HepG2 (cell line): ENCODE data around the gene KDM7A. TPM values are rescaled to one million over a fixed set of nuclear protein-coding genes. Genes with fewer than 3 reads are reported as not detected.

Experiments used
- ATAC-seq: fragments of 200-7000 bp; cut with Tn5 transposase; 3 replicates; pipeline ENCODE4 v1.9.1; 2020; ENCODE audit warnings: mild to moderate bottlenecking, moderate library complexity
- BruUV-seq: library from RNA; stranded (reverse); fragments of 400-500 nt; replicated peaks from 2 replicates; lab custom pipeline; 2021; lab: Mats Ljungman, UMichigan
- CTCF ChIA-PET: fragments of 300-600 bp; formaldehyde crosslinking; extraction: SDS; loops from one replicate; lab custom pipeline; 2021; ENCODE audit warnings: low total read pairs, inconsistent platforms, low intra/inter-chr PET ratio; lab: Yijun Ruan, JAX
- POLR2A ChIA-PET: fragments of 350-600 bp; sonication (Branson Sonifier 250); formaldehyde crosslinking; loops from one replicate; lab custom pipeline; 2020; ENCODE audit warnings: antibody characterized with exemption, inconsistent platforms; lab: Yijun Ruan, JAX
- DNase-seq: peaks from one replicate; pipeline ENCODE4 v3.0.0-alpha.2; 2015; ENCODE audit warnings: low spot score
- FAIRE-seq: peaks from 3 replicates; lab custom pipeline; 2011; peaks lifted over from hg19 to GRCh38; lab: Jason Lieb, UNC
- H2AFZ ChIP-seq: one replicate; pipeline ENCODE4 v1.6.1; 2011; ENCODE audit warnings: low read length, inconsistent platforms
- H3K27ac ChIP-seq: fragments of 300-600 bp; 3 replicates; pipeline ENCODE4 v1.8.0; 2011; ENCODE audit warnings: mixed run types, mild to moderate bottlenecking, mixed read lengths, low read length, inconsistent platforms; ENCODE audit not compliant: insufficient read depth; ENCODE audit errors: extremely low read length
- H3K27me3 ChIP-seq, 2 experiments: fragments of 200-600 bp in 1 of 2; 2 replicates in 1 of 2; 3 replicates in 1 of 2; pipeline versions ENCODE4 v1.6.0 to v1.8.0; 2011; ENCODE audit warnings: low read length in 2 of 2, mild to moderate bottlenecking in 2 of 2, moderate library complexity in 2 of 2, inconsistent platforms in 1 of 2; ENCODE audit not compliant: insufficient read depth in 2 of 2, control insufficient read depth in 1 of 2
- H3K36me3 ChIP-seq, 2 experiments: fragments of 200-600 bp in 1 of 2; replicated peaks in 1 of 2; 2 replicates in 1 of 2; 3 replicates in 1 of 2; pipeline versions ENCODE4 v1.5.1 to v1.8.0; 2011; ENCODE audit warnings: low read length in 2 of 2, inconsistent platforms in 1 of 2; ENCODE audit not compliant: insufficient read depth in 2 of 2, control insufficient read depth in 1 of 2
- H3K4me1 ChIP-seq: 2 replicates; pipeline ENCODE4 v1.5.1; 2012; ENCODE audit warnings: low read length, inconsistent platforms; ENCODE audit not compliant: insufficient read depth
- H3K4me2 ChIP-seq: 2 replicates; pipeline ENCODE4 v1.6.0; 2011; ENCODE audit warnings: low read depth, low read length, inconsistent platforms
- H3K4me3 ChIP-seq, 3 experiments: fragments of 200-600 bp in 1 of 3; sonication (generic), shearing (Covaris generic) in 1 of 3; replicated peaks in 1 of 3; 2 replicates each; pipeline ENCODE4 v1.5.1; 2011 to 2016; ENCODE audit warnings: low read length in 3 of 3, inconsistent platforms in 2 of 3, low read depth in 2 of 3, mild to moderate bottlenecking in 2 of 3, control low read depth in 1 of 3, mixed read lengths in 1 of 3; ENCODE audit not compliant: insufficient read depth in 1 of 3
- H3K79me2 ChIP-seq: one replicate; pipeline ENCODE4 v1.6.1; 2011; ENCODE audit warnings: low read length, inconsistent platforms; ENCODE audit not compliant: insufficient read depth
- H3K9ac ChIP-seq: 2 replicates; pipeline ENCODE4 v1.6.0; 2011; ENCODE audit warnings: mild to moderate bottlenecking, low read depth, low read length, inconsistent platforms; ENCODE audit not compliant: insufficient read depth
- H3K9me3 ChIP-seq: 2 replicates; pipeline ENCODE4 v1.5.1; 2012; ENCODE audit warnings: mild to moderate bottlenecking, low read length
- H4K20me1 ChIP-seq: 2 replicates; pipeline ENCODE4 v1.6.0; 2011; ENCODE audit warnings: inconsistent platforms, mild to moderate bottlenecking, low read length, moderate library complexity; ENCODE audit not compliant: insufficient read depth
- ATF7-NPFF ChIP-seq: sonication (generic); formaldehyde crosslinking; IDR thresholded peaks from 2 replicates; pipeline ENCODE4 v1.8.1; 2023; ENCODE audit warnings: mild to moderate bottlenecking, low read depth, missing genetic modification reagents, moderate library complexity
- GATAD1 ChIP-seq: IDR thresholded peaks from 2 replicates; pipeline ENCODE4 v1.6.1; 2016; ENCODE audit warnings: missing genetic modification reagents, missing compliant biosample characterization
- GTF3A ChIP-seq: sonication (generic); formaldehyde crosslinking; conservative IDR thresholded peaks from 2 replicates; pipeline ENCODE4 v1.4.0; 2020; ENCODE audit warnings: mild to moderate bottlenecking, missing genetic modification reagents
- NFIB ChIP-seq: sonication (generic); formaldehyde crosslinking; IDR thresholded peaks from 2 replicates; pipeline ENCODE4 v1.9.0; 2021; ENCODE audit warnings: missing genetic modification reagents, mild to moderate bottlenecking, borderline replicate concordance
- NONO ChIP-seq, 2 experiments: fragments of 450-650 bp in 1 of 2; sonication (generic) in 1 of 2; formaldehyde crosslinking in 1 of 2; IDR thresholded peaks in 1 of 2; conservative IDR thresholded peaks in 1 of 2; 2 replicates each; pipeline versions ENCODE4 v1.6.1 to v1.8.0; 2017 to 2022; ENCODE audit warnings: mild to moderate bottlenecking in 1 of 2, missing genetic modification reagents in 1 of 2, moderate library complexity in 1 of 2
- SP4 ChIP-seq: sonication (generic); formaldehyde crosslinking; IDR thresholded peaks from 2 replicates; pipeline ENCODE4 v1.8.1; 2023; ENCODE audit warnings: mild to moderate bottlenecking, missing genetic modification reagents
- TGIF2 ChIP-seq: IDR thresholded peaks from 2 replicates; pipeline ENCODE4 v1.6.1; 2016; ENCODE audit warnings: control low read depth, missing compliant biosample characterization
- ZNF720 ChIP-seq: sonication (generic); formaldehyde crosslinking; IDR thresholded peaks from 2 replicates; pipeline ENCODE4 v1.4.0; 2020; ENCODE audit warnings: missing genetic modification reagents
- WGBS: methylation state at CpG from one replicate; pipeline ENCODE4 v1.1.6; 2017; ENCODE audit warnings: low lambda C conversion rate; 5-methylcytosine and 5-hydroxymethylcytosine counted together
- in situ Hi-C: cut with HindIII; loops from 2 replicates; pipeline ENCODE4 v1.10.0; 2017; ENCODE audit warnings: low pct_unique_long_range_greater_than_20kb; ENCODE audit not compliant: extremely low pct_ligation_motif_present
- intact Hi-C: fragments of 100-400 bp; cut with micrococcal nuclease; formaldehyde crosslinking; loops from one replicate; pipeline ENCODE4 v1.10.0; 2022; ENCODE audit not compliant: unreplicated experiment
- polyA plus RNA-seq, 8 experiments: library from polyadenylated mRNA; depleted of rRNA in 3 of 8; stranded (reverse) in 7 of 8; unstranded in 1 of 8; fragments of >200 nt; fragmentation: Illumina TruSeq in 4 of 8; extraction: Trizol in 4 of 8; gene quantifications; 2 replicates each; pipeline versions ENCODE4 v1.2.1 to v1.2.3, GENCODE V29; 2011 to 2016; ENCODE audit warnings: low read depth in 4 of 8, missing spikeins in 1 of 8, mixed read lengths in 1 of 8; ENCODE audit not compliant: insufficient read depth in 1 of 8
- total RNA-seq, 5 experiments: library from RNA; depleted of rRNA; stranded (reverse); fragments of >200 nt; fragmentation: Illumina TruSeq; extraction: Trizol; gene quantifications; 2 replicates each; pipeline ENCODE4 v1.2.3, GENCODE V29; 2016; ENCODE audit warnings: low read depth in 1 of 5
- TF ChIP-seq, protein P1 (sequence below): sonication (generic); formaldehyde crosslinking; IDR thresholded peaks from 2 replicates; pipeline ENCODE4 v1.4.0; 2020; ENCODE audit warnings: missing genetic modification reagents
- TF ChIP-seq, protein P2 (sequence below): sonication (generic); formaldehyde crosslinking; IDR thresholded peaks from 2 replicates; pipeline ENCODE4 v1.5.0; 2020; ENCODE audit warnings: mild to moderate bottlenecking, missing genetic modification reagents, borderline replicate concordance
- TF ChIP-seq, protein P3 (sequence below): IDR thresholded peaks from 2 replicates; pipeline ENCODE4 v1.6.1; 2016; ENCODE audit warnings: missing compliant biosample characterization, missing genetic modification reagents, borderline replicate concordance
- TF ChIP-seq, protein P4 (sequence below): sonication (generic); formaldehyde crosslinking; IDR thresholded peaks from 2 replicates; pipeline ENCODE4 v1.4.0; 2020; ENCODE audit warnings: missing genetic modification reagents

Gene KDM7A
- total and polyA plus RNA-seq, 2 of the 13 experiments (the other 11 are each of a cell fraction or from before 2014, with no cell fraction given) = 10.8 to 16.8 TPM

DNA sequence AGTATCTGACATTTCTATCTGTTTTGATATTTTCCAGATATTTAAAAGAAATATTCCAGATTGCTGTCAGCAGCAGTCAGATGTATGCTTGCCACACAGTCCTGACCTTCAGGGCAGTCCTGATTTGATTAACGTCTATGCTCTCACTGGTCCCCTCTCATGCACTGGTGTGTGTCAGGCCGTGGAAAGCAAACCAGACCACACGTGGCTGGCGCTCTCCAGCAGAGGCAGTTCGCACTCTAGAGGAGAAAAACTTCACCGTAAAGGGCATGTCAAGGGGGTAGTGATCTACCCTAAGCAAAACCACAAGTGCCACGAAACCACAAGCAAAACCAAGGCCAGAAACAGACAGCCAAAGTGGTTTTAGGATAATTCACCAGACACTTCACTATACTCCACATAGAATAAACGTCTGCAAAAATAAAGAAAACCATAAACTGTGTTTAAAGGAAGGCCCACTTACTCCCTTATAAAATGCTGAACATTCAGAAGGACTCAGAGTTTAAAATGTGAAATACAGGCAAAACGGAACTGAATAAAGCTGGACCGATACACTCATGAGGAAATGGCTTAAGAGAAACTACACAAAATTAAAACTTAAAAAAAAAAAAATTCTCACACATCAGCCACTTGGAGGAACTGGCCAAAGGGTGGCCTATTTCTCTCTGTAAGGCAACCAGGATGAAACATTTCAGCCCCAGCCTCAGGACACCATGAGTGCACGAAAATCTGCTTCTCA lies 140.4 kb downstream of the KDM7A start:
- WGBS = 89% methylated on average over 11 of the region's 11 CpGs
- Histone ChIP-seq H3K4me3 (no peak overlapping the region), H3K4me2 (no peak overlapping the region)
- TF ChIP-seq, protein P1, sequence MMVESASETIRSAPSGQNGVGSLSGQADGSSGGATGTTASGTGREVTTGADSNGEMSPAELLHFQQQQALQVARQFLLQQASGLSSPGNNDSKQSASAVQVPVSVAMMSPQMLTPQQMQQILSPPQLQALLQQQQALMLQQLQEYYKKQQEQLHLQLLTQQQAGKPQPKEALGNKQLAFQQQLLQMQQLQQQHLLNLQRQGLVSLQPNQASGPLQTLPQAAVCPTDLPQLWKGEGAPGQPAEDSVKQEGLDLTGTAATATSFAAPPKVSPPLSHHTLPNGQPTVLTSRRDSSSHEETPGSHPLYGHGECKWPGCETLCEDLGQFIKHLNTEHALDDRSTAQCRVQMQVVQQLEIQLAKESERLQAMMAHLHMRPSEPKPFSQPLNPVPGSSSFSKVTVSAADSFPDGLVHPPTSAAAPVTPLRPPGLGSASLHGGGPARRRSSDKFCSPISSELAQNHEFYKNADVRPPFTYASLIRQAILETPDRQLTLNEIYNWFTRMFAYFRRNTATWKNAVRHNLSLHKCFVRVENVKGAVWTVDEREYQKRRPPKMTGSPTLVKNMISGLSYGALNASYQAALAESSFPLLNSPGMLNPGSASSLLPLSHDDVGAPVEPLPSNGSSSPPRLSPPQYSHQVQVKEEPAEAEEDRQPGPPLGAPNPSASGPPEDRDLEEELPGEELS (CRISPR knock-in tag) = no peak
- TF ChIP-seq ATF7-NPFF (CRISPR knock-in tag) (no peak), GATAD1 (CRISPR knock-in tag) (no peak), SP4 (CRISPR knock-in tag) (no peak), NONO (IDR thresholded peaks at IDR 0.05) (no peak), NONO (CRISPR knock-in tag; conservative IDR thresholded peaks at IDR 0.05) (no peak), GTF3A (no peak), NFIB (CRISPR knock-in tag) (no peak), TGIF2 (CRISPR knock-in tag) (no peak), ZNF720 (no peak)
- TF ChIP-seq, protein P2, sequence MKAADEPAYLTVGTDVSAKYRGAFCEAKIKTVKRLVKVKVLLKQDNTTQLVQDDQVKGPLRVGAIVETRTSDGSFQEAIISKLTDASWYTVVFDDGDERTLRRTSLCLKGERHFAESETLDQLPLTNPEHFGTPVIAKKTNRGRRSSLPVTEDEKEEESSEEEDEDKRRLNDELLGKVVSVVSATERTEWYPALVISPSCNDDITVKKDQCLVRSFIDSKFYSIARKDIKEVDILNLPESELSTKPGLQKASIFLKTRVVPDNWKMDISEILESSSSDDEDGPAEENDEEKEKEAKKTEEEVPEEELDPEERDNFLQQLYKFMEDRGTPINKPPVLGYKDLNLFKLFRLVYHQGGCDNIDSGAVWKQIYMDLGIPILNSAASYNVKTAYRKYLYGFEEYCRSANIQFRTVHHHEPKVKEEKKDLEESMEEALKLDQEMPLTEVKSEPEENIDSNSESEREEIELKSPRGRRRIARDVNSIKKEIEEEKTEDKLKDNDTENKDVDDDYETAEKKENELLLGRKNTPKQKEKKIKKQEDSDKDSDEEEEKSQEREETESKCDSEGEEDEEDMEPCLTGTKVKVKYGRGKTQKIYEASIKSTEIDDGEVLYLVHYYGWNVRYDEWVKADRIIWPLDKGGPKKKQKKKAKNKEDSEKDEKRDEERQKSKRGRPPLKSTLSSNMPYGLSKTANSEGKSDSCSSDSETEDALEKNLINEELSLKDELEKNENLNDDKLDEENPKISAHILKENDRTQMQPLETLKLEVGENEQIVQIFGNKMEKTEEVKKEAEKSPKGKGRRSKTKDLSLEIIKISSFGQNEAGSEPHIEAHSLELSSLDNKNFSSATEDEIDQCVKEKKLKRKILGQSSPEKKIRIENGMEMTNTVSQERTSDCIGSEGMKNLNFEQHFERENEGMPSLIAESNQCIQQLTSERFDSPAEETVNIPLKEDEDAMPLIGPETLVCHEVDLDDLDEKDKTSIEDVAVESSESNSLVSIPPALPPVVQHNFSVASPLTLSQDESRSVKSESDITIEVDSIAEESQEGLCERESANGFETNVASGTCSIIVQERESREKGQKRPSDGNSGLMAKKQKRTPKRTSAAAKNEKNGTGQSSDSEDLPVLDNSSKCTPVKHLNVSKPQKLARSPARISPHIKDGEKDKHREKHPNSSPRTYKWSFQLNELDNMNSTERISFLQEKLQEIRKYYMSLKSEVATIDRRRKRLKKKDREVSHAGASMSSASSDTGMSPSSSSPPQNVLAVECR = no peak
- TF ChIP-seq, protein P3, sequence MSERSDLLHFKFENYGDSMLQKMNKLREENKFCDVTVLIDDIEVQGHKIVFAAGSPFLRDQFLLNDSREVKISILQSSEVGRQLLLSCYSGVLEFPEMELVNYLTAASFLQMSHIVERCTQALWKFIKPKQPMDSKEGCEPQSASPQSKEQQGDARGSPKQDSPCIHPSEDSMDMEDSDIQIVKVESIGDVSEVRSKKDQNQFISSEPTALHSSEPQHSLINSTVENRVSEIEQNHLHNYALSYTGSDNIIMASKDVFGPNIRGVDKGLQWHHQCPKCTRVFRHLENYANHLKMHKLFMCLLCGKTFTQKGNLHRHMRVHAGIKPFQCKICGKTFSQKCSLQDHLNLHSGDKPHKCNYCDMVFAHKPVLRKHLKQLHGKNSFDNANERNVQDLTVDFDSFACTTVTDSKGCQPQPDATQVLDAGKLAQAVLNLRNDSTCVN (CRISPR knock-in tag) = no peak
- TF ChIP-seq, protein P4, sequence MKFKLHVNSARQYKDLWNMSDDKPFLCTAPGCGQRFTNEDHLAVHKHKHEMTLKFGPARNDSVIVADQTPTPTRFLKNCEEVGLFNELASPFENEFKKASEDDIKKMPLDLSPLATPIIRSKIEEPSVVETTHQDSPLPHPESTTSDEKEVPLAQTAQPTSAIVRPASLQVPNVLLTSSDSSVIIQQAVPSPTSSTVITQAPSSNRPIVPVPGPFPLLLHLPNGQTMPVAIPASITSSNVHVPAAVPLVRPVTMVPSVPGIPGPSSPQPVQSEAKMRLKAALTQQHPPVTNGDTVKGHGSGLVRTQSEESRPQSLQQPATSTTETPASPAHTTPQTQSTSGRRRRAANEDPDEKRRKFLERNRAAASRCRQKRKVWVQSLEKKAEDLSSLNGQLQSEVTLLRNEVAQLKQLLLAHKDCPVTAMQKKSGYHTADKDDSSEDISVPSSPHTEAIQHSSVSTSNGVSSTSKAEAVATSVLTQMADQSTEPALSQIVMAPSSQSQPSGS = no peak
- TF ChIP-seq, all 625 proteins: peak for 0
- no peaks in the 10 kb centered on the region for H3K79me2 ChIP-seq
- no peak for ATAC-seq
- BruUV-seq = no TSS peak
- FAIRE-seq = no peak
- no peak for DNase-seq
- H3K9me3 ChIP-seq = no peaks in the 10 kb centered on the region
- ChIA-PET CTCF (no interaction called here), POLR2A (no interaction called here)
- H3K9ac ChIP-seq = no peak overlapping the region
- peaks cover 7 to 38% of the 10 kb centered on the region in 2 experiments; a peak in 4 of 5 replicates for H3K36me3 ChIP-seq
- no peak overlapping the region for H2AFZ ChIP-seq
- in situ Hi-C loops (no loop called here), intact Hi-C loops (no loop called here)
- no peaks in the 10 kb centered on the region for H4K20me1 ChIP-seq
- H3K27me3 ChIP-seq = no peaks in the 10 kb centered on the region
- no peak overlapping the region for H3K27ac ChIP-seq
- no peaks in the 10 kb centered on the region for H3K4me1 ChIP-seq
